COLO829 (cell line): ENCODE data around the gene LOXL1.

ENCODE experiments used
- DNase-seq: peaks from one replicate; pipeline ENCODE4 v3.0.0; 2012; ENCODE audit warnings: low spot score

The LOXL1 gene

GRCh38 chr15:73926219-73927002 is at the start of gene LOXL1:
Gene LOXL1, plus strand, starts transcription at chr15:73926462. Its CDS starts 322 bp downstream, at chr15:73926784.
- DNase-seq, result no peak

GRCh38 chr15:73879426-73879825 is 46.8 kb upstream of the LOXL1 start:
- no peak for DNase-seq

- no peak for DNase-seq
Observed at GRCh38 chr15:73881579-73882320, 44.5 kb upstream of the LOXL1 start.

- DNase-seq, result no peak
Observed at GRCh38 chr15:73882761-73883419, 43.4 kb upstream of the LOXL1 start.

- DNase-seq, result no peak
Observed at GRCh38 chr15:73884159-73884558, 42.1 kb upstream of the LOXL1 start.

GRCh38 chr15:73885954-73886700 is 40.1 kb upstream of the LOXL1 start:
- no peak for DNase-seq

- DNase-seq, result no peak
Observed at GRCh38 chr15:73886717-73887345, 39.4 kb upstream of the LOXL1 start.

- no peak for DNase-seq
Observed at GRCh38 chr15:73887481-73887880, 38.8 kb upstream of the LOXL1 start.

- no peak for DNase-seq
Observed at GRCh38 chr15:73888224-73889041, 37.8 kb upstream of the LOXL1 start.

GRCh38 chr15:73889053-73889761 is 37.1 kb upstream of the LOXL1 start:
- DNase-seq, result no peak

- DNase-seq, result no peak
Observed at GRCh38 chr15:73889762-73890124, 36.5 kb upstream of the LOXL1 start.

- DNase-seq, result no peak
Observed at GRCh38 chr15:73891328-73892315, 34.6 kb upstream of the LOXL1 start.

- DNase-seq, result no peak
Observed at GRCh38 chr15:73892446-73893226, 33.6 kb upstream of the LOXL1 start.

- DNase-seq, result no peak
Observed at GRCh38 chr15:73894133-73894814, 32.0 kb upstream of the LOXL1 start.

- peak; percentile 55 for DNase-seq
Observed at GRCh38 chr15:73897441-73898261, 28.6 kb upstream of the LOXL1 start.

- DNase-seq, result no peak
Observed at GRCh38 chr15:73899197-73900094, 26.8 kb upstream of the LOXL1 start.
